Measurements from ENCODE around the gene C12orf43.

The C12orf43 gene

GRCh38 chr12:120993496-120993895, 22.8 kb downstream of the C12orf43 start:
- Histone ChIP-seq H3K9me3 (ENCODE audit: insufficient read depth, low read length, severe bottlenecking) (no peaks in the 10 kb centered on the region), H3K79me2 (ENCODE audit: insufficient read depth, low read length) (no peaks in the 10 kb centered on the region), H3K4me2 (ENCODE audit: insufficient read depth, low read length) (no peak overlapping the region), H3K27me3 (ENCODE audit: insufficient read depth, low read length, poor library complexity) (peaks cover 3% of the 10 kb centered on the region), H3K4me1 (ENCODE audit: insufficient read depth, low read length) (no peaks in the 10 kb centered on the region), H3K9ac (ENCODE audit: low read depth, low read length) (no peak overlapping the region), H3K4me3 (ENCODE audit: low read depth in 1 of 2, low read length in 2 of 2) (no peak overlapping the region), H3K36me3 (ENCODE audit: insufficient read depth, low read length) (no peaks in the 10 kb centered on the region), H3K27ac (ENCODE audit: low read length) (no peak overlapping the region), H4K20me1 (ENCODE audit: insufficient read depth, low read length) (no peaks in the 10 kb centered on the region), H2AFZ (ENCODE audit: low read depth, low read length) (no peak overlapping the region)
- ATAC-seq (ENCODE audit: insufficient read depth, low read depth): no peak
- TF ChIP-seq, protein P1, sequence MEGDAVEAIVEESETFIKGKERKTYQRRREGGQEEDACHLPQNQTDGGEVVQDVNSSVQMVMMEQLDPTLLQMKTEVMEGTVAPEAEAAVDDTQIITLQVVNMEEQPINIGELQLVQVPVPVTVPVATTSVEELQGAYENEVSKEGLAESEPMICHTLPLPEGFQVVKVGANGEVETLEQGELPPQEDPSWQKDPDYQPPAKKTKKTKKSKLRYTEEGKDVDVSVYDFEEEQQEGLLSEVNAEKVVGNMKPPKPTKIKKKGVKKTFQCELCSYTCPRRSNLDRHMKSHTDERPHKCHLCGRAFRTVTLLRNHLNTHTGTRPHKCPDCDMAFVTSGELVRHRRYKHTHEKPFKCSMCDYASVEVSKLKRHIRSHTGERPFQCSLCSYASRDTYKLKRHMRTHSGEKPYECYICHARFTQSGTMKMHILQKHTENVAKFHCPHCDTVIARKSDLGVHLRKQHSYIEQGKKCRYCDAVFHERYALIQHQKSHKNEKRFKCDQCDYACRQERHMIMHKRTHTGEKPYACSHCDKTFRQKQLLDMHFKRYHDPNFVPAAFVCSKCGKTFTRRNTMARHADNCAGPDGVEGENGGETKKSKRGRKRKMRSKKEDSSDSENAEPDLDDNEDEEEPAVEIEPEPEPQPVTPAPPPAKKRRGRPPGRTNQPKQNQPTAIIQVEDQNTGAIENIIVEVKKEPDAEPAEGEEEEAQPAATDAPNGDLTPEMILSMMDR (IDR thresholded peaks at IDR 0.05; ENCODE audit: borderline replicate concordance, extremely low read depth, low read length, poor library complexity, severe bottlenecking): no peak
- TF ChIP-seq EZH2 (IDR thresholded peaks at IDR 0.05; ENCODE audit: borderline replicate concordance, low read depth, low read length, severe bottlenecking): no peak
- DNase-seq: no peak

GRCh38 chr12:120992989-120993388, 23.3 kb downstream of the C12orf43 start:
- Histone ChIP-seq H3K79me2 (ENCODE audit: insufficient read depth, low read length) (no peaks in the 10 kb centered on the region), H3K4me1 (ENCODE audit: insufficient read depth, low read length) (no peaks in the 10 kb centered on the region), H3K9ac (ENCODE audit: low read depth, low read length) (no peak overlapping the region), H3K4me3 (ENCODE audit: low read depth in 1 of 2, low read length in 2 of 2) (no peak overlapping the region), H3K27me3 (ENCODE audit: insufficient read depth, low read length, poor library complexity) (peaks cover 3% of the 10 kb centered on the region), H4K20me1 (ENCODE audit: insufficient read depth, low read length) (no peaks in the 10 kb centered on the region), H2AFZ (ENCODE audit: low read depth, low read length) (no peak overlapping the region), H3K4me2 (ENCODE audit: insufficient read depth, low read length) (no peak overlapping the region), H3K27ac (ENCODE audit: low read length) (no peak overlapping the region), H3K36me3 (ENCODE audit: insufficient read depth, low read length) (no peaks in the 10 kb centered on the region), H3K9me3 (ENCODE audit: insufficient read depth, low read length, severe bottlenecking) (no peaks in the 10 kb centered on the region)
- DNase-seq (no peak), ATAC-seq (ENCODE audit: insufficient read depth, low read depth) (no peak)
- no peak for TF ChIP-seq EZH2 (IDR thresholded peaks at IDR 0.05; ENCODE audit: borderline replicate concordance, low read depth, low read length, severe bottlenecking)
- TF ChIP-seq, protein P1 (IDR thresholded peaks at IDR 0.05; ENCODE audit: borderline replicate concordance, extremely low read depth, low read length, poor library complexity, severe bottlenecking): no peak

GRCh38 chr12:120991965-120992364, 24.3 kb downstream of the C12orf43 start:
- no peak overlapping the region for H2AFZ ChIP-seq (ENCODE audit: low read depth, low read length)
- peaks cover 3% of the 10 kb centered on the region for H3K27me3 ChIP-seq (ENCODE audit: insufficient read depth, low read length, poor library complexity)
- no peaks in the 10 kb centered on the region for H3K36me3 ChIP-seq (ENCODE audit: insufficient read depth, low read length)
- H3K9ac ChIP-seq (ENCODE audit: low read depth, low read length): no peak overlapping the region
- DNase-seq (no peak), ATAC-seq (ENCODE audit: insufficient read depth, low read depth) (no peak)
- no peaks in the 10 kb centered on the region for H3K4me1 ChIP-seq (ENCODE audit: insufficient read depth, low read length)
- H3K9me3 ChIP-seq (ENCODE audit: insufficient read depth, low read length, severe bottlenecking): no peaks in the 10 kb centered on the region
- H3K4me3 ChIP-seq (ENCODE audit: low read depth in 1 of 2, low read length in 2 of 2): no peak overlapping the region
- no peaks in the 10 kb centered on the region for H4K20me1 ChIP-seq (ENCODE audit: insufficient read depth, low read length)
- H3K27ac ChIP-seq (ENCODE audit: low read length): no peak overlapping the region
- H3K79me2 ChIP-seq (ENCODE audit: insufficient read depth, low read length): no peaks in the 10 kb centered on the region
- no peak overlapping the region for H3K4me2 ChIP-seq (ENCODE audit: insufficient read depth, low read length)
- TF ChIP-seq EZH2 (IDR thresholded peaks at IDR 0.05; ENCODE audit: borderline replicate concordance, low read depth, low read length, severe bottlenecking): no peak

GRCh38 chr12:120990487-120991055, 25.7 kb downstream of the C12orf43 start:
- H3K36me3 ChIP-seq (ENCODE audit: insufficient read depth, low read length): no peaks in the 10 kb centered on the region
- TF ChIP-seq EZH2 (IDR thresholded peaks at IDR 0.05; ENCODE audit: borderline replicate concordance, low read depth, low read length, severe bottlenecking): no peak
- TF ChIP-seq, protein P1 (IDR thresholded peaks at IDR 0.05; ENCODE audit: borderline replicate concordance, extremely low read depth, low read length, poor library complexity, severe bottlenecking): no peak
- no peaks in the 10 kb centered on the region for H3K79me2 ChIP-seq (ENCODE audit: insufficient read depth, low read length)
- DNase-seq (no peak), ATAC-seq (ENCODE audit: insufficient read depth, low read depth) (no peak)
- no peaks in the 10 kb centered on the region for H3K9me3 ChIP-seq (ENCODE audit: insufficient read depth, low read length, severe bottlenecking)
- no peak overlapping the region for H2AFZ ChIP-seq (ENCODE audit: low read depth, low read length)
- H3K27ac ChIP-seq (ENCODE audit: low read length): no peak overlapping the region
- H3K4me3 ChIP-seq (ENCODE audit: low read depth in 1 of 2, low read length in 2 of 2): no peak overlapping the region
- no peaks in the 10 kb centered on the region for H3K4me1 ChIP-seq (ENCODE audit: insufficient read depth, low read length)
- no peak overlapping the region for H3K9ac ChIP-seq (ENCODE audit: low read depth, low read length)
- no peak overlapping the region for H3K4me2 ChIP-seq (ENCODE audit: insufficient read depth, low read length)
- H4K20me1 ChIP-seq (ENCODE audit: insufficient read depth, low read length): no peaks in the 10 kb centered on the region
- peaks cover 3% of the 10 kb centered on the region for H3K27me3 ChIP-seq (ENCODE audit: insufficient read depth, low read length, poor library complexity)
